Activated T-cell treated with anti-CD3 and anti-CD28 coated beads for 4 hours (primary cell): ENCODE measurements around the gene JAG1.

Experiments used
- DNase-seq: peaks from one replicate; pipeline ENCODE4 v3.0.0-alpha.2; 2020

Gene JAG1

DNA sequence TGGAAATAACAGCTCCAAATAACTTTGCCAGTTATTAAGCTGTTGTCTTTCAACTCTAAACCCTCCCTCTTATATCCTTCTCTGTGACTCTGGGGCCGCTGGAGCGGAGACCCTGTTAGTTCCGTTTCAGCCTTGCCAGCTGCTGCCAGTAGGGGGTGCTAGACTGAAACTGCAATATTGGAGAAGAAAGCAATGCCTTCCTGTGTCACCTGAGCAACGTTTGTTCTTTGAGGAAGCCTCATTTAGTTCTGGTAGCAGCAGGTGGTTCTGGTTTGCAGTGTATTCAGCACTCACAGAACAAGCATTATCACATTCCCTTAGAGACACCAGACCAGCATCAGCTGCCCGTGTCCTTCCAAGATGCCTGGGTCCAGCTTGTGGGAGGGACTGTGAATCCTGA, 22.9 kb upstream of the JAG1 start:
- DNase-seq = no peak

DNA sequence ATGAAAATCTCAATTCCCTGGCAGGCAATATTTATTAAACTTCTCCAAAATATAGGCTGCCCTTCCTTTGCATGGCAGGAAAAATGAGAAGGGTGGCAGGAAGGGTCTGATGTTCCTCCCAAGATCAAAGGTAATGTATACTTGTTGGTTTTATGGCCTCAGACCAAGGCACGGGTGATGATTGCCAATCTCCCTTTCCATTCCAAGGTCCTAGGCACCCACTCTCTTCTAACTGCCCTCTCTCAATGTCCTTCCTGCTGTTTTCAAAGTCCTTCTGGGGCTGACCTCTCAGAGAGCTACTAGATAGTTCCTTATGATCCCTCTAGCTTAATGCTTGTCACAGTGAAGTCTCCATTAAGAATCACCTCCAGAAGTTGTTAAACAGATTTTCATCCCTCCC, 15.6 kb upstream of the JAG1 start:
- DNase-seq = no peak

- no peak for DNase-seq
Observed at GRCh38 chr20:10687895-10688294, 14.1 kb upstream of the JAG1 start.

DNA sequence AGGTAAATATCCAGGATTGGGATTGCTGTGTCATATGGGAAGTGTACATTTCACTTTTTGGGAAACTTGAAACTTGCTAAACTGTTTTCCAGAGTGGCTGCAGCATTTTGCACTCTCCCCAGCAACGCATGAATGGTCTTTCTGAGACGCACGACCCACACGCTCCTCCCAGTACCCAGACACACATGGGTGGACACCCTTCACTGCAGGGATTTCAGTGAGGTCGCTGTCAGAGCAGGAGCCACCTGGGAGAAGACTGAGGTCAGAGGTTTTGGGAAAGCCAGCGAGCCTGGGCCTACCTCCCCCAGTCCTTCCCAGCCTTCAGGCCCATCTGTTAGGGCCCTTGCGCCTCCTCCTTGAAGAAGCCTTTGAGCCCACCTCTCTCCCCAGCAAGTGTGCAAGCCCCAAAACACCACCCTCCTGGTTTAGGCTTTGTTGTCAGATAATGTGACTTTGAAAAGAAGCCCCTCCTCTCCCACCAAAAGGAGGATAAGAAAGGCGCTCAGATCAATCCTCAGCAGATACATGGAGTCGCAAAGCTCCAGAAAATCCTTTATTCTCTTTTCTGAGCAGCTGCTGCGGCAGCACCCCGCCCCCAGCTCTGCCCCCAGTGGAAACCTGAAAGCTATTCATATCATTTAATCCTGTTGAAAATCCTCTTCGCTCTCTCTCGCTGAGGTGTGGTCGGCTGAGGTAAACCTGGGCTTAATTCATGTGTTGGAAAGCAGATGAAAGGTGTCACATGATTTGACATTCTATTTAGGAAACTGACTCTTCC, 12.7 kb upstream of the JAG1 start:
- DNase-seq = no peak

DNA sequence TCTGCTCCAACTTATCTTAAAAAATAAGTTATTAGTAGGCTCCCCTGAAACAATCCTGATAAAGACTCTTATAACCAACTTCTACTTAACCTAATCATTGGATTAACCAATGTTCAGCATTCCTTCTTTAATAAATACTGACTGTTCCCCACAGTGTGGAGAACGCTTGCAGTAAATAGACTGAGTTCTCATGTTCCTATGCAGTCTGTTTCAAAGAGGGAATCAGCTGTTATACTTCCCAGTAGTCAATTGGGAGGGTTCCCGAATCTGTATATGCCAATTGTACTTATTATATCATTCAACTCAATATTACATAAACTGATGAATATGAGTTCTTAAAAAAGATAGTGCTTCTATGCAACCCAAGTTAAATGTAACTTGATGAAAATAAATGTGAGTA, 9.7 kb upstream of the JAG1 start:
- DNase-seq = no peak

DNA sequence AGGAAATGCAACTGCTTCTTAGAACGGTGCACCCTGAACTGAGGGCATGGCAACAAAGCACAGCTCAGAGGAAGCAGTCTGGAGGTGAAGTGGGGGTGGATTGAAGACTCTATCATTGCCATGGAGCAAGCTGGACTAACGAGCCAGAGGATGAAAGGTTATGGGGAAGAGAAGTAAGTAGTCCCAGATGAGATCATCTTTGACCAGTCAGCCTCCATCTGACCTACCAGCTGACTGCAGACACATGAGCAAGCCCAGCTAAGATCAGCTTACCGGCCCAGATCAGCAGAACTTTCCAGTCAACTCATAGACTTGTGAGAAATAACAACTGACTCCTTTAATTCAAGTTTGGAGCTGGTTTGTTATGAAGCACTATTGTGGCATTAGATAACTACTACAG, 9.1 kb upstream of the JAG1 start:
- DNase-seq = no peak

DNA sequence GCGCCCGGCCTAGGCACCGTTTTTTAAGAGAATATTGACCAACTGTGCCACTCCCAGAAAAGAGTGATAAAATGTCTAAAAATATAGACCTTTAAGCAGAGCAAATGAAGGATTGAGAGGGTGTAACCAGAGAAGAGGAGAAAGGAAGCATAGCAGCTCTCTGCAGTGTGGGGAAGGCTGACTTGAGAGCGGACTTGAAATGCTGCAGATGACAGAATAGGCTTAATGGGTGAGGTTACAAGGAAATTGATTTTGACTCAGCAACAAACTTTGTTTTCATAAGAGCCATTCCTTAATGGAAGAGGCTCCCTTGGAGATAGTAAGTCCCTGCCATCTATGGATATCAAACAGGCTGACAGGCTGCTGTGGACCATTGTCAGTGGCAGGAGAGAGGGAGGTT, 7.7 kb upstream of the JAG1 start:
- DNase-seq = no peak

DNA sequence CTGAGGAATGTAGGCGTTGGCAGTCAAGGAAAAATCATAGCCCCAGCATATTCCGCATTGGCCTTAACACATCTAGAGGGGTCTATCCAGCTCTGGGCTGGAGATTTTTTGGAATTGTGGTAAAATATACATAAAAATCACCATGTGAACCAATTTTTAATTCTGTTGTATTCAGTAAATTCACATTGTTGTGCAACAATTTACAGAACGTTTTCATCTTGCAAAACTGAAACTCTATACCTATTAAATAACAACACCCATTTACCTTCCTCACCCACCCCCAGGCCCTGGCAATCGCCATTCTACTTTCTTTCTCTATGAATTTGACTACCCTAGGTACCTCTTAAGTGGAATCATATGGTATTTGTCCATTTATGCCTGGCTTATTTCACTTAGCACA, 6.8 kb upstream of the JAG1 start:
- DNase-seq = no peak

GRCh38 chr20:10679269-10679668, 5.5 kb upstream of the JAG1 start:
- no peak for DNase-seq

DNA sequence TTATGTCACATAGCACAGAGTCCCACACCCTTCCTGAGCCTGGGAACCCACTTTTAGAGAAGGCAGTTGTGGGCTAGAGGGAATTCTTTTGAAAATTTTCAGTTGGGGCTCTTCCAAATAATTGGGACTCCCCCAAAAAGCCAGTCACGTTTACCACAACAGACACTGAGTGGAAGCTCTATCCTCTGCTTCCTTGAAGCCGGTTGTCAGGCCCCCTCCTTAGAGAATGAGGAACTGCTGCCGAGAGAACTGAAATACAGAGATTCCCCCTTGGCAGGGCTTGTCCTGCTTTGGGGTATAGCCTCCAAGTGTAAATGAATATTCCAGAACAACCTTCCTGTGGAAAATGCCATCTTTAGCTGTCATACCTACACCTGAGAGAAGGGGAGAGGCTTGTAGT, 2.7 kb upstream of the JAG1 start:
- DNase-seq = no peak

GRCh38 chr20:10675450-10675848, 1.6 kb upstream of the JAG1 start:
- DNase-seq = no peak

GRCh38 chr20:10674684-10675449, 1.1 kb upstream of the JAG1 start:
- no peak for DNase-seq

GRCh38 chr20:10673176-10673841, 490 bp downstream of the JAG1 start:
- DNase-seq = no peak

- no peak for DNase-seq
Observed at GRCh38 chr20:10672624-10673127, 1.1 kb downstream of the JAG1 start.

DNA sequence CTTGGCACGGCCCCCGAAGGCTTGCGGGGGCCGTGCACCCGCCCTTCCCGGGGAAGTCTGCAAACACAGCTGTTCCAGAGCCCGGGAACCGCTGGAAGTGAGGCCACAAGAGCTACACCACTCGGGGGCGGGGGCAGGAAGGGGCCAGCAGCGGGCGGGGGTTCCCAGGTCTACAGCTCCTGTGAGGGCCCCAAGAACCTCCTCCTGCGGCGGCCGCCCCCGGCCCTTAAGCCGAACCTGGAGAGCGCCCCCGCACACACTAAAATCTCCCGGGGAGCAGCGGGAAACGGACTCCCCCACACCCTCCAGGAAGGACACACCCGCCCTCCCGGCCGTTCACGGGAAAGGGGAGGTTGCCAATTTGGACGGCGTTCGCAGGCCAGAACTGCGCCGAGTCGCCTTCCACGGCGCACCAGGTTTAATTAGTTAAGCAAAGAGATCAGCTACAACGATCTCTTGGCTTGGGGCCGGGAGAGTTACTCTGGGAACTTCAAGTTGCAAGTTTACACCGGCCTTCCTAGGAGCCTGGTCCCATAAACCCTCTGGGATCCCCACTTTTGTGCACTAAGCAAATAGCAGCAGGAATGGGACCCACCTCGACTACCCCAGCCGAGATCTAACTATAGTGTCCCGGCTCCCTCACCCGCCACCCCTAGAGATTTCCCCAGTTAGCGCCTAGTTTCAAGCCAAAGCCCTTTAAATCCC, 1.7 kb downstream of the JAG1 start:
- DNase-seq = no peak

DNA sequence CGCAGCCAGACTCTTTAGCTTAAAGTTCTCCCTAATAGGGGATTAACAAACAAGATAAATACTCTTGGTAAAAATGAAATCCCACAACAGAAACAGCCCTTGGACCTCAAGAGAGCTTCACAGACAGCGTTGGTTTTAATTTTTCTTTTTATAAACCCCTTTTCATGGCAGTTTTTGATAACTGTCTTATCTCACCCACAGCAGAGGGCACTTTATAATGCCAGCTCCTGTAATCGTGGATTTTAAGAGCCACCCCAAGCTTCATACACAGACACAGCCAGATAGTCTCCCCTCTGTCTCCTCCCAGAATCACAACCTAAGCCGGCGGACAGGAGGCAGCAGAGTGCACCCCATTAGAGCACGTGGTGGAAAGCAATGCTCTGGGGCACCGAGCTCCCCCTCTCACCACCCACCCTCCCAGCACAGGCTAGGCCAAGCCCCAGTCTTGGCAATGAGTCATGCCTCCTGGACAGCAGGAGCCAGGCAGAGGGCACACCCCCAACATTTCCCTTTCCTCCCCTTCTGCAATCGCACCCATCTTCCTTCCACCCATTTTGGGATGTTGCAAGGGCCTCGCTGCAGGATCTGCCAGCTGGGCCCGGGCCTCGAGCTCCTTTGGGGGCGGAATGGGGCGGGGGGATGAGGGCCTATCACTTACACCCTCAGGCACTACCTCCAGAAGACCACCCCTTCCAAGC, 2.4 kb downstream of the JAG1 start:
- no peak for DNase-seq

- DNase-seq = no peak
Observed at GRCh38 chr20:10670501-10671220, 3.1 kb downstream of the JAG1 start.

GRCh38 chr20:10669843-10670446, 3.9 kb downstream of the JAG1 start:
- no peak for DNase-seq

DNA sequence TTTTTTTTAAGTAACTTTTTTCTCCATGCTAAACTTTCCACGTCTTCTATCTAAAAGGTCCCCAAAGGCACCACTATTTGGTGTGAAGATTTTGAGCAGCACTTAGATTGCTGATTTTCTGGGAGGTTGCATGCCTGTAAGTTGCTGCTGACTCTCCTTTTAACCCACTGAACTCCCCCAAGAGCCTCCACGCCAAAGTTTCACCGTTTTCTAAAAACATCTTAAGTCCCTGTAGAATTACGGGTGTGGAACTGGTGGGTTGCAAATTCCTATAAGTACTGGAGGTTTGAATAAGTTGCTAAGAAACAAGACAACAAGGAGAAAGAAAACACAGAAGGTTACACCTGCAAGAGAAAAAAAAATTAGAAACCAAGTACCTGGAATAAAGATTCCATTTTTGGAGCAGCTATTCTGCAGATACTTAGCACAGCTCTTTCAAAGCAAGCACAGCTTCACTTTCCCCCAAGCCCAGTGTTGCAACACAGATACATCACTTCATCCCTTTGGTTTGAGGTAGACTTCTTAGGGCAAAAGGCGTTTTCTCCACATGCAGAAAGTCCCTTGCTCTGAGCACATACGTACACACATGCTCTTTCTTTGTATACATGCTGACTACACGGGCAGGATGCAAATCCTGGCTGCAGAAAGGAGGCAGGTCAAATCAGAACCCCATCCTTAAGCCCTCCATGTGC, 5.0 kb downstream of the JAG1 start:
- DNase-seq = no peak

GRCh38 chr20:10667560-10668167, 6.1 kb downstream of the JAG1 start:
- DNase-seq = no peak
